ENCODE results near the gene HSPA4L.

Gene HSPA4L

GRCh38 chr4:127783026-127783769, 1.1 kb downstream of the HSPA4L start:
- peak in 49 of 58 donors; percentile 4 to 77 (median 39) for DNase-seq

- no peak for DNase-seq
Measured at GRCh38 chr4:127783955-127784770, 2.0 kb downstream of the HSPA4L start.

GRCh38 chr4:127788517-127788916, 6.4 kb downstream of the HSPA4L start:
- DNase-seq, result no peak

GRCh38 chr4:127791391-127791790, 9.3 kb downstream of the HSPA4L start:
- no peak for DNase-seq

- no peak for DNase-seq
Measured at GRCh38 chr4:127793528-127793927, 11.4 kb downstream of the HSPA4L start.

- no peak for DNase-seq
Measured at GRCh38 chr4:127799711-127800110, 17.6 kb downstream of the HSPA4L start.

GRCh38 chr4:127809173-127809800, 27.2 kb downstream of the HSPA4L start:
- no peak for DNase-seq

GRCh38 chr4:127810551-127810950, 28.4 kb downstream of the HSPA4L start:
- DNase-seq, result no peak

- DNase-seq, result no peak
Measured at GRCh38 chr4:127822430-127822829, 40.3 kb downstream of the HSPA4L start.

- no peak for DNase-seq
Measured at GRCh38 chr4:127828121-127828520, 46.0 kb downstream of the HSPA4L start.

GRCh38 chr4:127829014-127829413, 46.9 kb downstream of the HSPA4L start:
- DNase-seq, result no peak

GRCh38 chr4:127832585-127832984, 50.5 kb downstream of the HSPA4L start:
- DNase-seq, result no peak

- DNase-seq, result no peak
Measured at GRCh38 chr4:127843704-127844600, 61.8 kb downstream of the HSPA4L start.

- peak in 1 of 58 donors; percentile 2 for DNase-seq
Measured at GRCh38 chr4:127844601-127845116, 62.5 kb downstream of the HSPA4L start.

- no peak for DNase-seq
Measured at GRCh38 chr4:127846061-127846460, 63.9 kb downstream of the HSPA4L start.

- no peak for DNase-seq
Measured at GRCh38 chr4:127846765-127847164, 64.6 kb downstream of the HSPA4L start.

- no peak for DNase-seq
Measured at GRCh38 chr4:127849505-127850234, 67.5 kb downstream of the HSPA4L start.

- DNase-seq, result no peak
Measured at GRCh38 chr4:127852661-127853060, 70.5 kb downstream of the HSPA4L start.

GRCh38 chr4:127856196-127856812, 74.2 kb downstream of the HSPA4L start:
- DNase-seq, result no peak

All from anterior cingulate cortex (tissue), 58 donors.